Rectal smooth muscle tissue (tissue), 1 donor: ENCODE measurements around the gene PHLDB1.

Source experiments
- H3K27ac ChIP-seq: one replicate; pipeline ENCODE4 v1.7.0; 2013; ENCODE audit warnings: low read depth, low read length, inconsistent platforms
- H3K27me3 ChIP-seq: one replicate; pipeline ENCODE4 v1.7.0; 2013; ENCODE audit warnings: low read length; ENCODE audit not compliant: control insufficient read depth, insufficient read depth
- H3K36me3 ChIP-seq: one replicate; pipeline ENCODE4 v1.7.0; 2013; ENCODE audit warnings: low read length; ENCODE audit not compliant: control insufficient read depth, insufficient read depth
- H3K4me1 ChIP-seq: one replicate; pipeline ENCODE4 v1.7.0; 2013; ENCODE audit warnings: low read length; ENCODE audit not compliant: control insufficient read depth, insufficient read depth
- H3K4me3 ChIP-seq: one replicate; pipeline ENCODE4 v1.7.0; 2013; ENCODE audit warnings: low read length
- H3K9ac ChIP-seq: one replicate; pipeline ENCODE4 v1.7.0; 2013; ENCODE audit warnings: low read length

PHLDB1 gene

DNA sequence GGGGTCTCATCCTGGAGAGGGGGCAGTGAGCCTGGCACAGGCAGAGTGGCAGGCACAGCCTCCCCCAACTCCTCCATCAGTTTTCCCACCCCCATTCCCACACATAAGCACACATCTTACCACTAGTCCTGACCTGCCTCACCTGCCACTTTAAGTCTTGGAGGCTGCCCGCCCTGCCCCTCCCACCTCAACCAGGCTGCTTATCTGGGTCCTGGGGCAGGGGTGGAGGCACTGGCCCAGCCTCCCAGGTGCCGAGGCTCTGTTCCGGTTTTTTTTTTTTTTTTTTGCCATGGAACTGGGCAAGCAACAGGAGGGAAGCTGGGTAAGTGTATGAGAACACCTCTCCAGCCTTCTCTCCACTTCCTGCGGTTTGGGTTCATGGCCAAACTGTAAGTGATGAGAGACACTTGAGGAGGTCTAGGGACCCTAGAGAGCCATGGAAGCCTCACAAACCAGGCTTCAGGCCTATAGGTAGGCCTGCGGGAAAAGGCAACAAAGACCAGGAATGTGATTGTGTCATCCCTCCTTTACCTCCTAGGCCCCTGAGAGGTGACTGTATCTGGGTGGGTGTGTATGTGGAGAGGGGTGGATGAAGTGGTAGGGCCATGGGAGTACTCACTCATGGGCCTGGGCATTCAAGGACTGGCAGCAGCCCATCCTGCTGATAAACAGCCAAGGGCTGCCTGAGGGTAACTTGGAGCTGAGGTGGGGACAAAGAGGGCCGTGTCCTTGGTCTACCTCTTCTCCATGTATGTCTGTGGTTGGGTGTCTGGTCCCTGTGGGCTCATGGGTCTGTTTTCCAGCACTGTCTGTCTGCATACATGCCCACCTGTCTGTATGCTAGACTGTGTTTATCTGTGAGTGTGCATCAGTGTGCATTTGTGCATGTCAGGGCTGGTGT is 22.6 kb downstream of the PHLDB1 start:
- Histone ChIP-seq H3K4me1 (peaks cover 11% of the 10 kb centered on the region), H3K4me3 (peak overlapping the region; percentile 63), H3K27me3 (no peaks in the 10 kb centered on the region), H3K9ac (no peak overlapping the region), H3K36me3 (peaks cover 13% of the 10 kb centered on the region), H3K27ac (no peak overlapping the region)

DNA sequence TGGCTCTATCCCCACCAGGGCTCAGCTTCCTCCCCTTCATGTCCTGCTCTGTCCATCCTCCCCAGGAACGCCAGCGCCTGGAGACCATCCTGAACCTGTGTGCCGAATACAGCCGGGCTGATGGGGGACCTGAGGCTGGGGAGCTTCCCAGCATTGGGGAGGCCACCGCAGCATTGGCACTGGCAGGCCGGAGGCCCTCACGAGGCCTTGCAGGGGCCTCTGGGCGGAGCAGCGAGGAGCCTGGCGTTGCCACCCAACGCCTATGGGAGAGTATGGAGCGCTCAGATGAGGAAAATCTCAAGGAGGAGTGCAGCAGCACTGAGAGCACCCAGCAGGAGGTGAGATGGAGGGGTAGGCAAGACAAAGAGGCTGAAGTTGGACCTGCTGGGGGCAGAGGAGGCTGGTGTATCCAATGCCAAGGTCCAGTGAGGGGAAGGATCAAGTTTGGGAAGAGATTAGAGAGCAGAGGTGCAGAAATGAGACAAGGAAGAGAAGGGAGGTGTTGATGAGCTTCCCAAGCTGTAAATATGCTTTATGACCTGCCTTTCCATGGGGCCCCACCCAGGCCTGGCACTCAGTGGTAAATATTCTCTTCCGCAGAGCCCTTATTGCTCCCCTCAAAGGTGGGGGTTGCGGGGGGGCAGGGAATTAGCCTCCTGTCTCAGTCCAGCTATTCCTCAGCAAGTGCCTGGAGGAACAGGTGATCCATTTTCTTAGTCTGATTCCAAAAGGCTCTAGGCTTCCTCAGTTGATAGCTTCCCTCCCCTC is 23.9 kb downstream of the PHLDB1 start:
- Histone ChIP-seq H3K27ac (no peak overlapping the region), H3K36me3 (peaks cover 16% of the 10 kb centered on the region)

DNA sequence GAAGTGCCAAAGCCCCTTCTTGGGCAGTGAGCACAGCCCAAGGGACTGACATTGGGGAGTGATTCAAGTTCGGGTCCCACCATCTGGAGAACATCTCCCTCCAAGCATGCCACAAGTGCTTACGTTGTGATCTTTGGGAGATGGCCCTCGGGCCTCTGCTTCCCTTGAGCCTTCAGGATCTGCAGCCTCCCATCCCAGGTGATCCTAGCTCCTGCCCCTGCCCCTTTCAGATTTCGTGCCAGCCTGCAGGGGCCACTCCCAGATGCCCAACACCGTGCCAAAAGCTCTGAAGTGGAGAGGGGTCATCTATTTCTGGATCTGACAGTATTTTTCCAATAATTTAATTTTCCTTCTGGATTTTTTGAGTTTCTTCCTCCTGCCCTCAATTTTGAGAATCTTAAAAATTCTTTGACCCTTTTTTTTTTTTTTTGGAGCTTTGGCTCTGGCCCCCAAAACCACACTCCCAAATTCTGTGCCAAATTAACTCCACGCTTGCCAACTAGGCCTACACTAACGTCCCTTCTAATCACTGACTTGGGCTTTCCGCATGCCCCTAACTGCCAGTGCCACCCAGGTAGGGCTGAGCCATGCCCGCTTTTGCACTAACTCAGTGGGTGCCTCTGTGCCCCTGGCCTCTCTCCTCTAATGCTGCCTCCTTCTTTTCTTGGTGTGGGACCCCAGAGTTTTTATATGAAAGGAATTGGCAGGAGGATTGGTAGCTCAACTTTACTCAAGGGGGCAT is 25.3 kb downstream of the PHLDB1 start:
- H3K4me3 ChIP-seq = no peak overlapping the region
- H3K27me3 ChIP-seq = no peaks in the 10 kb centered on the region
- H3K9ac ChIP-seq = no peak overlapping the region
- no peak overlapping the region for H3K27ac ChIP-seq
- peaks cover 19% of the 10 kb centered on the region for H3K36me3 ChIP-seq
- H3K4me1 ChIP-seq = peaks cover 19% of the 10 kb centered on the region

More for the DNA sequence above, 23.9 kb downstream of the PHLDB1 start:
- H3K4me1 ChIP-seq = peaks cover 19% of the 10 kb centered on the region
- H3K4me3 ChIP-seq = peak overlapping the region; percentile 63
- no peak overlapping the region for H3K9ac ChIP-seq
- no peaks in the 10 kb centered on the region for H3K27me3 ChIP-seq

DNA sequence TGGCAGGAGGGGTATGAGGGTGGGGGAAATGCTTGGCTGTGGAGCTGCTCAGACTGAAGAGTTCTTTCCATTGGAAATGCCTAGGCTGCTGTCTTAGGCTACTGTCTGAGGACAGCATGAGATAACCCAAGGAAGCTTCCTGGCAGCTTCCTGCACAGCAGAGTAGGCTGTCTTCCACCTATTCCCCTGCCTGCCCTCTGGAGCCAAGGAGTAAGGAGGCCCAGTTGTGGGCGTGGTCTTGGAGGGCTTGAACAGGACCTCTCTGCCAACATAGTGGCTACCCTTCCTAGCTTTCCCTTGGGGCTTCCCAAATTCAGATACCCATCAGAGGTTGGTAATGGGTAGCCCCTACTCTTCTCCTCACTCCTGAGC is 25.9 kb downstream of the PHLDB1 start:
- peaks cover 17% of the 10 kb centered on the region for H3K36me3 ChIP-seq
- no peak overlapping the region for H3K4me3 ChIP-seq

DNA sequence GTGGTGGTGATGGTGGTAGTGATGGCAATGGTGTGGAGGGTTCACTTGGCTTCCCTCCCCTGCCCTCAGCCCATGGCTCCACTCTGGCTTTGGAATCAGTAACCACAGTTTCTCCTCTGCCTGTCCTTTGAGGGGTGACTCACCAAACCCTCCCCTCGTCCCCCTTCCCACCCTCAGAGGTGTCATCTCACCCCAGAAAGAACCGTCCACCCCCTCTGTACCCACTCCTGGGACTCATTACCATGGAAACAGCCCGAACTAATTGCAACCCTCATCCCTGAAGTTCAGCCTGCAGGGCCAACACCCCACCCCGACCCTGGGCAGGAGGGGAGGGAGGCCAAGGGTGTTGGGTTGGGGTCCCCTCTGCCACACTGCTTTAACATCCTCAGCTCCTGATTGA is 26.6 kb downstream of the PHLDB1 start:
- Histone ChIP-seq H3K27ac (peak overlapping the region; percentile 89), H3K4me3 (no peak overlapping the region), H3K36me3 (peaks cover 21% of the 10 kb centered on the region), H3K9ac (no peak overlapping the region), H3K4me1 (peaks cover 19% of the 10 kb centered on the region), H3K27me3 (no peaks in the 10 kb centered on the region)

More for the DNA sequence above, 25.9 kb downstream of the PHLDB1 start:
- H3K27ac ChIP-seq = peak overlapping the region; percentile 89
- H3K4me1 ChIP-seq = peaks cover 19% of the 10 kb centered on the region
- no peaks in the 10 kb centered on the region for H3K27me3 ChIP-seq
- H3K9ac ChIP-seq = no peak overlapping the region

DNA sequence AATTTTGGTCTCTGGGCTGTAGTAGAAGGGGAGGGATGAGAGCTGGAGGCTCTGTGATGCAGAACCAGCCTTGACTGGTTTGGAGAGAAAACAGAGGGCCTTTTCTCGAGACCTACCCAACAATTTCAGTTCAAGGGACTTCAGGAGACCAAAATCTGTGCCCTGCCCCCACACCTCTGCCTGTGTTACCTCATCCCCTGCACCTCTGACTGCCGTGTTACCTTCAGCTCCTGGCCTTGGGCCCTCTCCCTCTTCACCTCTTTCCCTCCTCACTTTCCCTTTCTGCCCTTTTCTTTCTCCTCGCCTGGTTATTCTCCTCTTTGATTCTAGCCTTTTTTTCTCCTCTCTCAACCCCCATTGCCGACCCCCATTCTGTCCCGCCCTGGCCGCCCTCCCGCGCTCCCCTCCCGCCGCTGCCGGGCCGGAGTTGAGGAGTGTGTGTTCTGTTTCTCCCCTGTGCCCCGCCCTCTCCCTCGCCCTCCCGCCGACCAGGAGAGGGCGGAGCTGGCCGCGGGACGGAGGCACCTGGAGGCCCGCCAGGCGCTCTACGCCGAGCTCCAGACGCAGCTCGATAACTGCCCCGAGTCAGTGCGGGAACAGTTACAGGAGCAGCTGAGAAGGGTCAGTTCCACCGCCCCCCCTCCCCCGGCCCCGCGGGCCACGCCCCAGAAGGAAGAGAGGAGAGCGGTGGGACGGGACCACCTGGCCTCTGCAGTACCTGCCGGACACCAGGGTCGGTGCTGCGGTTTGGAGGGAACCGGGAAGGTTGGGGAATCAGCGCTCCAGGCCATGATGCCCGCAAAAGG is 27.2 kb downstream of the PHLDB1 start:
- peak overlapping the region; percentile 55 for H3K4me3 ChIP-seq
- peak overlapping the region; percentile 89 for H3K27ac ChIP-seq
- peak overlapping the region; percentile 36 for H3K9ac ChIP-seq
- H3K36me3 ChIP-seq = peaks cover 21% of the 10 kb centered on the region
- H3K4me1 ChIP-seq = peaks cover 19% of the 10 kb centered on the region
- no peaks in the 10 kb centered on the region for H3K27me3 ChIP-seq

DNA sequence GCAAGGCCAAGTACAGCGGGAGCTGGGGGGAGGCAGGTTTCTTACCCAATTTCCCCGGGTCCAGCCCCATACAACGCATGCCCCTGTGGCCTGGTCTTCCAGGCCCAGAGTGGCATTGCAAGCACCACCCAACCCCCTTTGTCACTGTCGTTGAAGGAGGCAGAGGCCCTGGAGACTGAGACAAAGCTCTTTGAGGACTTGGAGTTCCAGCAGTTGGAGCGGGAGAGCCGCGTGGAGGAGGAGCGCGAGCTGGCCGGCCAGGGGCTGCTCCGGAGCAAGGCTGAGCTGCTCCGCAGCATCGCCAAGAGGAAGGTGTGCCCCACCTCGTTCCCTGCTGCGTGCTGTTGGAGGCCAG is 27.8 kb downstream of the PHLDB1 start:
- Histone ChIP-seq H3K27me3 (no peaks in the 10 kb centered on the region), H3K9ac (peak overlapping the region; percentile 36), H3K36me3 (peaks cover 25% of the 10 kb centered on the region), H3K27ac (peak overlapping the region; percentile 89), H3K4me3 (peak overlapping the region; percentile 55), H3K4me1 (peaks cover 19% of the 10 kb centered on the region)

DNA sequence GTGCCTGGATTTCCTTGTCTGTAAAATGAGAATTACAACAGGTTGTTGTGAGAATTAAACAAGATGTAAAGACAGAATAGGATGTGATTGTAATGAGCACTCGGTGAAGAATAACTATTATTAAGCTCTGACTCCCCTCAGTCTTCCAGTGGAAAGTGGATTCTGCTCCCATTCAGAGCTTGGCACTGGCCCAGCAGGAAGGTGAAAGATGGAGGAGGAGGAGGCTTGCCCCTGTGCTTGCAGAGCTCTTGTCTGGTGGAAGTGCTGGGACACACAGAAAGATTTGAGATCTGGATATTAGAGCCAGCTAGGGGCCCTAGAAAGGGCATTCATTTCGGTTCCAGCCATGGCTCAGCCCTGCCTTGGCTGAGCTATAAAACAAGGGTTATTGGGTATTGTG is 28.2 kb downstream of the PHLDB1 start:
- Histone ChIP-seq H3K4me3 (peak overlapping the region; percentile 55), H3K27me3 (no peaks in the 10 kb centered on the region), H3K4me1 (peaks cover 21% of the 10 kb centered on the region), H3K27ac (peak overlapping the region; percentile 89), H3K9ac (peak overlapping the region; percentile 36), H3K36me3 (peaks cover 25% of the 10 kb centered on the region)

DNA sequence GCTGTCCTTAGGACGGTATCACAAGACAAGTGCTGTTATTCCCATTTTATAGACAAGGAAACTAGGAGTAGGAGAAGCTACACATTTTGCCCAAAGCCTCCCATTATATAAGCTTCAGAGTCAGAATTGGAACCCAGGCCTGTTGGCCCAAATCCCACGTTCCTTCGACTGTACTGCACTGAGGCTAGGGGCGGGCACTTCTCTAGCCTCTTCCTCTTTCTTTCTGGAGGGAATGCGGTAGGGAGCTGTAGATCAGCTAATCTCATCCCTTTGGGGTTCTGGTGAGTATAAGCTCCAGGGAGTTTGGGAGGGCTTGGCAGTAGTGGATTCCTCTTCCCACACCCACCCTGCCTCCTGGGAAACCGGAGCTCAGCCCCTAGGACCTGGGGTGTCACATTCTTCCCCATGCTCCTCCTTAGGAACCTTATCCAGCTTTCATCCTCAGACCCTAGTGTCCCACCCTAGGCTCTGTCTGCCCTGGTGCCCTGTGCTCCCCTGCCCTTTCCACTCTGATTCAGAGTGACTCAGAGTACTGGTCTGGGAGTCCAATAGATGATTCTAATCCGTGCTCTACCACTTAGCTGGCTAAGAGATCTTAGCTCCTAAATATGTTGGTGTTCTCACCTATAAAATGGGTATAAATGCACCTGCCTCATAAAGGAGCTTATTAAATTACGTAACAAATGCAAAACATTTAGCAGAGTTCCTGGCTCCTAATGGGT is 29.3 kb downstream of the PHLDB1 start:
- Histone ChIP-seq H3K27ac (no peak overlapping the region), H3K36me3 (peaks cover 25% of the 10 kb centered on the region), H3K27me3 (no peaks in the 10 kb centered on the region), H3K4me1 (peaks cover 22% of the 10 kb centered on the region), H3K4me3 (no peak overlapping the region), H3K9ac (no peak overlapping the region)

DNA sequence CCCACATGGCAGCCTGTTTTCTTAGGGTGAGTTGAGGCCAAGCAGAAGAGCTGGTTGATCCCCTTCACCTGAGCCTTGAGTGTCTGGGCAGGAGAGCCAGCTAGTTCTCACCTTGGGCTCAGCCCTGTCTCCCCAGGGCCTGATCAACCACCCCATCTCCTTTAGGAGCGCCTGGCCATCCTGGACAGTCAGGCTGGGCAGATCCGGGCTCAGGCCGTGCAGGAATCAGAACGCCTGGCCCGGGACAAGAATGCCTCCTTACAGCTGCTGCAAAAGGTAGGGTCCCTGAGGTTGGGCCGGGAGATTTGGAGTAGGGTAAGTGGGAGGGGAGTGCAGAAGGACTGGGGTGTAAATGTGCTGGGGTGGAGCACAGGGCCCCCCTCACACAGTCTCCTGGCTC is 31.3 kb downstream of the PHLDB1 start:
- H3K4me3 ChIP-seq = no peak overlapping the region
- no peak overlapping the region for H3K27ac ChIP-seq
- H3K36me3 ChIP-seq = peaks cover 32% of the 10 kb centered on the region
- no peak overlapping the region for H3K9ac ChIP-seq
- H3K27me3 ChIP-seq = no peaks in the 10 kb centered on the region
- H3K4me1 ChIP-seq = peaks cover 21% of the 10 kb centered on the region

DNA sequence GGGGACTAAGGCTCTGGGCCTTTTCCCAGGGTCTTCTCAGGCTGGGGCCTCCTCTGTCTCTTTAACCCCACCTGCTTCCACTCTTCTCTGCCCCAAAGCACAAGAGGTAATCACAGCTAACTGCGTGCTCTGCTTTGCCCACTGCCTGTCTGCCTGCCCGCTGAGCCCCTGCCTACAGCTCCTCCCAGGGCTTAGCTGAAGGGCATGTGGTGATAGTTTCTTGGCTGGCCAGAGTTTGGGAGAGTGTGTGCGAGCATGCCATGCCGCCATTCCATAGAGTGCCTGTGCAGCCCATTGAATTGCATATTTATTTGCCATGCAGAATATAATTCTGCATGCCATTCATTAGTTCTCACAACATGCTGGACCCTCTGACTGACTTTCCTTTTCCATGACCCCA is 32.5 kb downstream of the PHLDB1 start:
- Histone ChIP-seq H3K4me1 (peaks cover 12% of the 10 kb centered on the region), H3K27ac (no peak overlapping the region), H3K36me3 (peaks cover 42% of the 10 kb centered on the region), H3K27me3 (no peaks in the 10 kb centered on the region), H3K9ac (no peak overlapping the region), H3K4me3 (no peak overlapping the region)
